HL-60 (cell line): ENCODE measurements around the gene SAMSN1.

Experiments
- DNase-seq, 2 experiments: peaks; one replicate each; pipeline ENCODE4 v3.0.0-alpha.2; 2010 to 2020; ENCODE audit warnings: low read depth in 1 of 2, low spot score in 1 of 2
- H3K27ac ChIP-seq: fragments of 250-450 bp; sonication (Bioruptor Pico); replicated peaks from 2 replicates; pipeline ENCODE4 v1.5.1; 2020; ENCODE audit warnings: mild to moderate bottlenecking, moderate library complexity
- H3K27me3 ChIP-seq: fragments of 250-450 bp; sonication (Bioruptor Pico); 2 replicates; pipeline ENCODE4 v1.5.1; 2021; ENCODE audit warnings: mild to moderate bottlenecking, moderate library complexity; ENCODE audit not compliant: insufficient read depth, poor library complexity, severe bottlenecking
- H3K4me3 ChIP-seq: replicated peaks from 2 replicates; pipeline ENCODE4 v1.5.1; 2011; ENCODE audit warnings: mild to moderate bottlenecking, control low read depth, low read length; ENCODE audit not compliant: insufficient read depth
- CTCF ChIP-seq: IDR thresholded peaks from one replicate; pipeline ENCODE4 v1.5.1; 2011; ENCODE audit warnings: low read length, control low read depth, inconsistent platforms; ENCODE audit not compliant: insufficient read depth
- GABPA ChIP-seq: IDR thresholded peaks from 2 replicates; pipeline ENCODE4 v1.6.1; 2012; ENCODE audit warnings: low read depth
- POLR2AphosphoS5 ChIP-seq: IDR thresholded peaks from 2 replicates; pipeline ENCODE4 v1.6.1; 2012; ENCODE audit warnings: low read depth
- SPI1 ChIP-seq: IDR thresholded peaks from 2 replicates; pipeline ENCODE4 v1.6.1; 2012; ENCODE audit warnings: low read depth, mild to moderate bottlenecking, borderline replicate concordance
- TF ChIP-seq, protein P1 (sequence below): IDR thresholded peaks from 2 replicates; pipeline ENCODE4 v1.6.1; 2012; ENCODE audit warnings: low read depth; ENCODE audit not compliant: insufficient replicate concordance

Gene SAMSN1

DNA sequence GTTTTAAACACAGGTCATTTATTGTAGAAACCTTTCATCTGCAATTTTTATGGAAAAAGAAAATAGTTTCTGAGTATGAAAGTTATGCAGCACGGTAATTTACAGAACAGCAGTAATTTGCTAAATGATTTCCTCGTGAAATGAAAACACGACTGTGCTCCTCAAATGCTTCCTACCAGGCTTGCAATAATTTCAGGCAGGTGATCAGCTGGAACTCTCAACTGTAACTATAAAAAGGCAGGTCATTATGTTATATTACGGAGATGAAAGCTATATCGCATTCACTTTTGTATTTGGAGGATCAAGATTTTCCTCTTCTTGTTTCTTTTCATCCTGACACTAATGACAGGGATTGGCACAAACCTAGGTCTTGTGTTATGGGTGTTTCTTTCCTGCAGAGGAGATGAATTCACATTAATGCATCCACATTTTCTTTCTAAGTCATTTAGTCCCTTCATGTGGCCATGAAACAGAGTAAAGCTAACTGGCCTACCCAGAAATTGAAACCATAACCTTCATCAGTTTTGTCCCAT, 57.4 kb downstream of the SAMSN1 start:
- DNase-seq: no peak
- TF ChIP-seq POLR2AphosphoS5 (no peak), GABPA (no peak), SPI1 (no peak), CTCF (no peak)
- TF ChIP-seq, protein P1, sequence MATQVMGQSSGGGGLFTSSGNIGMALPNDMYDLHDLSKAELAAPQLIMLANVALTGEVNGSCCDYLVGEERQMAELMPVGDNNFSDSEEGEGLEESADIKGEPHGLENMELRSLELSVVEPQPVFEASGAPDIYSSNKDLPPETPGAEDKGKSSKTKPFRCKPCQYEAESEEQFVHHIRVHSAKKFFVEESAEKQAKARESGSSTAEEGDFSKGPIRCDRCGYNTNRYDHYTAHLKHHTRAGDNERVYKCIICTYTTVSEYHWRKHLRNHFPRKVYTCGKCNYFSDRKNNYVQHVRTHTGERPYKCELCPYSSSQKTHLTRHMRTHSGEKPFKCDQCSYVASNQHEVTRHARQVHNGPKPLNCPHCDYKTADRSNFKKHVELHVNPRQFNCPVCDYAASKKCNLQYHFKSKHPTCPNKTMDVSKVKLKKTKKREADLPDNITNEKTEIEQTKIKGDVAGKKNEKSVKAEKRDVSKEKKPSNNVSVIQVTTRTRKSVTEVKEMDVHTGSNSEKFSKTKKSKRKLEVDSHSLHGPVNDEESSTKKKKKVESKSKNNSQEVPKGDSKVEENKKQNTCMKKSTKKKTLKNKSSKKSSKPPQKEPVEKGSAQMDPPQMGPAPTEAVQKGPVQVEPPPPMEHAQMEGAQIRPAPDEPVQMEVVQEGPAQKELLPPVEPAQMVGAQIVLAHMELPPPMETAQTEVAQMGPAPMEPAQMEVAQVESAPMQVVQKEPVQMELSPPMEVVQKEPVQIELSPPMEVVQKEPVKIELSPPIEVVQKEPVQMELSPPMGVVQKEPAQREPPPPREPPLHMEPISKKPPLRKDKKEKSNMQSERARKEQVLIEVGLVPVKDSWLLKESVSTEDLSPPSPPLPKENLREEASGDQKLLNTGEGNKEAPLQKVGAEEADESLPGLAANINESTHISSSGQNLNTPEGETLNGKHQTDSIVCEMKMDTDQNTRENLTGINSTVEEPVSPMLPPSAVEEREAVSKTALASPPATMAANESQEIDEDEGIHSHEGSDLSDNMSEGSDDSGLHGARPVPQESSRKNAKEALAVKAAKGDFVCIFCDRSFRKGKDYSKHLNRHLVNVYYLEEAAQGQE: no peak
- H3K4me3 ChIP-seq: no peak overlapping the region
- H3K27ac ChIP-seq: no peak overlapping the region
- H3K27me3 ChIP-seq: no peaks in the 10 kb centered on the region

GRCh38 chr21:14487490-14488432, 58.4 kb downstream of the SAMSN1 start:
- Histone ChIP-seq H3K27me3 (no peaks in the 10 kb centered on the region), H3K4me3 (no peak overlapping the region), H3K27ac (no peak overlapping the region)
- DNase-seq: no peak
- TF ChIP-seq POLR2AphosphoS5: no peak
- TF ChIP-seq, protein P1: no peak
- no peak for TF ChIP-seq SPI1
- no peak for TF ChIP-seq GABPA
- no peak for TF ChIP-seq CTCF

DNA sequence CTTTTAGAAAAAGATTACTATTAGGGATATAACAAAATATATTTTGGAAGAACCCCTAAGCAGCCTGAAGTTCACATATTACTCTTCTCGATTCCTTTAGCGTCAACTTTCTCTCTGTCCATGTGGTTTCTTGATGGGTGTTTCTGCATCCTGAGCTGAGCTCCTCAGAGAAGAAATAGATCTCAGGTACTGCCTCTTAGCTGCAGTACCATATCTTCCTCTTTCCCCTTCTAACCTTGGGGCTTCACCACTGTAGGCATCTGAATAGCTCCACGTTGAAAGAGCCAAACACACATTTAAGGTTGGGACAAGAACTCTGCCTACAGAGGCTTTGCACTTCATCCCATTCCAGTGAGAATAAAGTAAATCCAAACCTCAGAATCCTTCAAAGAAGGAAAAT, 59.2 kb downstream of the SAMSN1 start:
- TF ChIP-seq CTCF (no peak), POLR2AphosphoS5 (no peak), GABPA (no peak), SPI1 (no peak)
- TF ChIP-seq, protein P1: no peak
- DNase-seq: no peak
- no peaks in the 10 kb centered on the region for H3K27me3 ChIP-seq

More for the DNA sequence above, 59.2 kb downstream of the SAMSN1 start:
- Histone ChIP-seq H3K27ac (no peak overlapping the region), H3K4me3 (no peak overlapping the region)
